C4-2B (cell line): ENCODE measurements around the gene COL2A1.

ENCODE experiments used
- H3K27ac ChIP-seq: fragments of 450-650 bp; 2 replicates; pipeline ENCODE4 v1.5.1; 2017
- CTCF ChIP-seq: fragments of 450-650 bp; conservative IDR thresholded peaks from 2 replicates; pipeline ENCODE4 v1.5.1; 2017; ENCODE audit warnings: mild to moderate bottlenecking
- ZFX ChIP-seq: fragments of 450-650 bp; IDR thresholded peaks from 2 replicates; pipeline ENCODE4 v1.6.1; 2017

COL2A1 gene

GRCh38 chr12:48009471-48009870, 5.2 kb upstream of the COL2A1 start:
- TF ChIP-seq ZFX (no peak), CTCF (no peak)
- H3K27ac ChIP-seq, result no peak overlapping the region

GRCh38 chr12:48008950-48009349, 4.7 kb upstream of the COL2A1 start:
- H3K27ac ChIP-seq, result no peak overlapping the region
- TF ChIP-seq ZFX (no peak), CTCF (no peak)

GRCh38 chr12:48008349-48008748, 4.1 kb upstream of the COL2A1 start:
- TF ChIP-seq ZFX (no peak), CTCF (no peak)
- H3K27ac ChIP-seq, result no peak overlapping the region

- no peak overlapping the region for H3K27ac ChIP-seq
- TF ChIP-seq CTCF, result no peak
- no peak for TF ChIP-seq ZFX
Observed at GRCh38 chr12:48007206-48007605, 2.9 kb upstream of the COL2A1 start.

- TF ChIP-seq ZFX, result no peak
- H3K27ac ChIP-seq, result no peak overlapping the region
Observed at GRCh38 chr12:48005750-48006021, 1.4 kb upstream of the COL2A1 start.

GRCh38 chr12:48005001-48005749, 899 bp upstream of the COL2A1 start:
- no peak for TF ChIP-seq CTCF
- no peak for TF ChIP-seq ZFX
- no peak overlapping the region for H3K27ac ChIP-seq

GRCh38 chr12:48003226-48004052, 837 bp downstream of the COL2A1 start:
- TF ChIP-seq CTCF (no peak), ZFX (no peak)
- peak overlapping the region; percentile 28; the same call in 1 of the 2 replicates for H3K27ac ChIP-seq
